ENCODE data around the gene AGAP1. TPM values are rescaled to one million over a fixed set of nuclear protein-coding genes. Genes with fewer than 3 reads are reported as not detected.
"Not testable (repeated sequence)": the region's sequence is repeated elsewhere in the genome, so short reads cannot be mapped to it uniquely, and the experiment has no call there.

The AGAP1 gene
- total RNA-seq, 1 experiment from 2014 or later, result 25.8 TPM

- Histone ChIP-seq H3K18ac (ENCODE audit: insufficient read length, low read depth, low read length) (no peak overlapping the region), H2BK12ac (ENCODE audit: insufficient read length, low read depth, low read length) (no peak overlapping the region), H4K5ac (ENCODE audit: insufficient read length, low read depth, low read length) (no peak overlapping the region), H3K23me2 (ENCODE audit: insufficient read length, low read depth, low read length, poor library complexity, severe bottlenecking) (no peaks in the 10 kb centered on the region), H2AK5ac (ENCODE audit: insufficient read length, low read length) (no peak overlapping the region), H2BK120ac (ENCODE audit: low read depth, low read length, poor library complexity, severe bottlenecking) (no peak overlapping the region), H3K56ac (ENCODE audit: insufficient read length, low read depth, low read length) (no peak overlapping the region), H4K20me1 (ENCODE audit: control insufficient read depth, insufficient read depth, insufficient read length) (no peaks in the 10 kb centered on the region), H3K27ac (ENCODE audit: insufficient read length, low read depth, low read length) (no peak overlapping the region), H3K4ac (ENCODE audit: low read depth, low read length) (no peak overlapping the region), H3T11ph (ENCODE audit: low read length) (no peak overlapping the region), H2BK5ac (ENCODE audit: insufficient read length, low read length) (no peak overlapping the region), H3K79me1 (ENCODE audit: insufficient read depth, low read depth, low read length, poor library complexity, severe bottlenecking) (no peaks in the 10 kb centered on the region), H2AFZ (ENCODE audit: low read length) (no peak overlapping the region), H4K91ac (ENCODE audit: insufficient read length, low read depth, low read length) (no peak overlapping the region), H3K4me2 (ENCODE audit: insufficient read depth, insufficient read length, low read length) (no peak overlapping the region), H3K79me2 (ENCODE audit: insufficient read depth, low read length) (no peaks in the 10 kb centered on the region), H3K27me3 (ENCODE audit: insufficient read depth, low read length) (no peaks in the 10 kb centered on the region), H3K14ac (ENCODE audit: insufficient read depth, low read length) (no peak overlapping the region; the same call in 1 of the 2 replicates), H3K23ac (ENCODE audit: insufficient read length, low read depth, low read length) (no peak overlapping the region), H3K9me3 (ENCODE audit: control insufficient read depth, low read depth, low read length) (no peaks in the 10 kb centered on the region), H3K9ac (ENCODE audit: extremely low read depth, insufficient read length, low read length) (no peak overlapping the region), H4K8ac (replicated peaks; ENCODE audit: insufficient read length, low read depth, low read length) (no peak overlapping the region), H2BK20ac (ENCODE audit: low read depth, low read length, poor library complexity, severe bottlenecking) (no peak overlapping the region), H2BK15ac (ENCODE audit: low read depth, low read length) (no peak overlapping the region; the same call in 1 of the 2 replicates), H3K4me1 (ENCODE audit: insufficient read depth, low read length) (0 out of 2 replicates have a peak, but pooled peaks cover 2% of the 10 kb centered on the region)
- Mint-ChIP-seq H3K27me3 (ENCODE audit: low read depth) (peaks cover 19% of the 10 kb centered on the region), H3K27ac (no peak overlapping the region), H3K4me3 (no peak overlapping the region), H3K4me1 (peaks cover 8 to 13% of the 10 kb centered on the region in 2 experiments; a peak in 3 of 4 replicates), H3K36me3 (ENCODE audit: insufficient read depth in 1 of 3, low read depth in 3 of 3) (peaks cover 0 to 3% (median 0%) of the 10 kb centered on the region in 3 experiments; a peak in 1 of 7 replicates), H3K9me3 (no peaks in the 10 kb centered on the region)
- DNase-seq, result no peak
- no CpG with 5 or more reads among the region's 10 CpGs for WGBS (ENCODE audit: extremely low coverage, insufficient read length, low lambda C conversion rate)
- no peak for TF ChIP-seq CTCF (conservative IDR thresholded peaks at IDR 0.05)
Observed at GRCh38 chr2:236137066-236137465, 643.2 kb downstream of the AGAP1 start.

GRCh38 chr2:236141616-236142015, 647.8 kb downstream of the AGAP1 start:
- not testable (repeated sequence) for H4K8ac ChIP-seq (replicated peaks; ENCODE audit: insufficient read length, low read depth, low read length); H2BK15ac ChIP-seq (ENCODE audit: low read depth, low read length); H2BK20ac ChIP-seq (ENCODE audit: low read depth, low read length, poor library complexity, severe bottlenecking); H2BK120ac ChIP-seq (ENCODE audit: low read depth, low read length, poor library complexity, severe bottlenecking); H3K4me1 ChIP-seq (ENCODE audit: insufficient read depth, low read length); H3K79me2 ChIP-seq (ENCODE audit: insufficient read depth, low read length); H3K23ac ChIP-seq (ENCODE audit: insufficient read length, low read depth, low read length); H3K27ac ChIP-seq (ENCODE audit: insufficient read length, low read depth, low read length); H3T11ph ChIP-seq (ENCODE audit: low read length); H3K9me3 ChIP-seq (ENCODE audit: control insufficient read depth, low read depth, low read length); H3K23me2 ChIP-seq (ENCODE audit: insufficient read length, low read depth, low read length, poor library complexity, severe bottlenecking); H4K20me1 ChIP-seq (ENCODE audit: control insufficient read depth, insufficient read depth, insufficient read length); H3K18ac ChIP-seq (ENCODE audit: insufficient read length, low read depth, low read length); H2BK5ac ChIP-seq (ENCODE audit: insufficient read length, low read length); H3K9ac ChIP-seq (ENCODE audit: extremely low read depth, insufficient read length, low read length); H4K91ac ChIP-seq (ENCODE audit: insufficient read length, low read depth, low read length); H2AK5ac ChIP-seq (ENCODE audit: insufficient read length, low read length); H3K27me3 ChIP-seq (ENCODE audit: insufficient read depth, low read length); DNase-seq; H2BK12ac ChIP-seq (ENCODE audit: insufficient read length, low read depth, low read length); H3K36me3 Mint-ChIP-seq (ENCODE audit: insufficient read depth in 1 of 3, low read depth in 3 of 3); H3K79me1 ChIP-seq (ENCODE audit: insufficient read depth, low read depth, low read length, poor library complexity, severe bottlenecking); H2AFZ ChIP-seq (ENCODE audit: low read length); H3K27ac Mint-ChIP-seq; H3K4me2 ChIP-seq (ENCODE audit: insufficient read depth, insufficient read length, low read length); H3K56ac ChIP-seq (ENCODE audit: insufficient read length, low read depth, low read length); H3K4me3 Mint-ChIP-seq; H3K9me3 Mint-ChIP-seq; H3K4ac ChIP-seq (ENCODE audit: low read depth, low read length); H4K5ac ChIP-seq (ENCODE audit: insufficient read length, low read depth, low read length)
- no CpG with 5 or more reads among the region's 11 CpGs for WGBS (ENCODE audit: extremely low coverage, insufficient read length, low lambda C conversion rate)
- Mint-ChIP-seq H3K4me1 (peaks cover 11% of the 10 kb centered on the region in 2 experiments), H3K27me3 (ENCODE audit: low read depth) (peaks cover 61% of the 10 kb centered on the region)
- H3K14ac ChIP-seq (ENCODE audit: insufficient read depth, low read length), result peak overlapping the region; percentile 29; the same call in 1 of the 2 replicates

Measured in H9 (cell line).